Neuronal stem cell (in vitro differentiated cells): Measurements from ENCODE around the gene CDC73. TPM values are rescaled to one million over a fixed set of nuclear protein-coding genes. Genes with fewer than 3 reads are reported as not detected.
A peak's percentile ranks its signal among the peaks of the same experiment; 100 is the strongest.

Experiments used
- DNase-seq: peaks from one replicate; pipeline ENCODE4 v3.0.0-alpha.2; 2013; ENCODE audit warnings: low spot score
- H2AFZ ChIP-seq: one replicate; pipeline ENCODE4 v1.6.1; 2013; ENCODE audit warnings: mild to moderate bottlenecking, low read length, inconsistent platforms
- H2AK5ac ChIP-seq: 2 replicates; pipeline ENCODE4 v1.6.1; 2013; ENCODE audit warnings: low read depth, mild to moderate bottlenecking, inconsistent platforms, low read length, moderate library complexity, mixed read lengths
- H2BK120ac ChIP-seq: 2 replicates; pipeline ENCODE4 v1.6.1; 2013; ENCODE audit warnings: low read depth, mild to moderate bottlenecking, inconsistent platforms, low read length, moderate library complexity, mixed read lengths
- H2BK12ac ChIP-seq: one replicate; pipeline ENCODE4 v1.6.1; 2013; ENCODE audit warnings: low read length, inconsistent platforms
- H2BK15ac ChIP-seq: 2 replicates; pipeline ENCODE4 v1.6.1; 2013; ENCODE audit warnings: mild to moderate bottlenecking, low read length, inconsistent platforms, mixed read lengths
- H2BK5ac ChIP-seq: one replicate; pipeline ENCODE4 v1.6.1; 2013; ENCODE audit warnings: inconsistent platforms, mild to moderate bottlenecking, low read length, moderate library complexity
- H3K14ac ChIP-seq: one replicate; pipeline ENCODE4 v1.6.1; 2013; ENCODE audit warnings: low read length, inconsistent platforms
- H3K18ac ChIP-seq: 2 replicates; pipeline ENCODE4 v1.6.1; 2013; ENCODE audit warnings: low read length, inconsistent platforms
- H3K23ac ChIP-seq: 2 replicates; pipeline ENCODE4 v1.6.1; 2013; ENCODE audit warnings: low read depth, mild to moderate bottlenecking, mixed read lengths, low read length, inconsistent platforms; ENCODE audit not compliant: poor library complexity
- H3K27ac ChIP-seq: replicated peaks from 3 replicates; pipeline ENCODE4 v1.5.1; 2013; ENCODE audit warnings: low read length, inconsistent platforms
- H3K27me3 ChIP-seq, 3 experiments: 2 replicates each; pipeline ENCODE4 v1.6.1; 2013; ENCODE audit warnings: low read length in 3 of 3, mild to moderate bottlenecking in 2 of 3, inconsistent platforms in 1 of 3, low read depth in 1 of 3, mixed read lengths in 1 of 3, moderate library complexity in 1 of 3; ENCODE audit not compliant: control insufficient read depth in 3 of 3, insufficient read depth in 3 of 3
- H3K36me3 ChIP-seq, 2 donors: replicated peaks in 1 of 2; 2 replicates each; pipeline ENCODE4 v1.6.1; 2013; ENCODE audit warnings: low read length in 2 of 2; ENCODE audit not compliant: control insufficient read depth in 2 of 2, insufficient read depth in 2 of 2
- H3K4ac ChIP-seq: 2 replicates; pipeline ENCODE4 v1.6.1; 2013; ENCODE audit warnings: inconsistent platforms, mild to moderate bottlenecking, low read length, moderate library complexity
- H3K4me1 ChIP-seq, 2 donors: 1 replicate in 1 of 2; 2 replicates in 1 of 2; pipeline ENCODE4 v1.6.1; 2013; ENCODE audit warnings: low read length in 2 of 2, low read depth in 1 of 2; ENCODE audit not compliant: control insufficient read depth in 2 of 2, insufficient read depth in 1 of 2
- H3K4me2 ChIP-seq: one replicate; pipeline ENCODE4 v1.6.1; 2013; ENCODE audit warnings: mild to moderate bottlenecking, low read length, inconsistent platforms; ENCODE audit not compliant: insufficient read depth, poor library complexity, severe bottlenecking
- H3K4me3 ChIP-seq, 2 donors: 2 replicates each; pipeline ENCODE4 v1.5.1; 2013; ENCODE audit warnings: low read length in 2 of 2, mild to moderate bottlenecking in 2 of 2, inconsistent platforms in 1 of 2, moderate library complexity in 1 of 2
- H3K79me1 ChIP-seq: one replicate; pipeline ENCODE4 v1.6.1; 2013; ENCODE audit warnings: low read depth, mild to moderate bottlenecking, inconsistent platforms, low read length, moderate library complexity
- H3K9ac ChIP-seq: one replicate; pipeline ENCODE4 v1.6.1; 2013; ENCODE audit warnings: mild to moderate bottlenecking, low read depth, low read length, inconsistent platforms; ENCODE audit not compliant: poor library complexity
- H3K9me3 ChIP-seq, 2 donors: replicated peaks in 1 of 2; 2 replicates each; pipeline versions ENCODE3 to v1.6.1; 2013; ENCODE audit warnings: low read length in 2 of 2, mild to moderate bottlenecking in 2 of 2, inconsistent platforms in 1 of 2, low read depth in 1 of 2, mixed read lengths in 1 of 2, moderate library complexity in 1 of 2; ENCODE audit not compliant: control insufficient read depth in 2 of 2, insufficient read depth in 1 of 2
- H4K8ac ChIP-seq: one replicate; pipeline ENCODE4 v1.6.1; 2013; ENCODE audit warnings: low read depth, mild to moderate bottlenecking, inconsistent platforms, low read length, moderate library complexity
- H4K91ac ChIP-seq: one replicate; pipeline ENCODE4 v1.6.1; 2013; ENCODE audit warnings: low read length, low read depth, mild to moderate bottlenecking, inconsistent platforms; ENCODE audit not compliant: poor library complexity
- WGBS, 2 donors: extraction: QIAGEN DNeasy Blood & Tissue Kit; methylation state at CpG; one replicate each; pipeline ENCODE4 v1.1.7; 2013; ENCODE audit warnings: missing lambda C conversion rate in 2 of 2, mixed read lengths in 1 of 2; ENCODE audit not compliant: insufficient read length in 2 of 2, insufficient replicate concordance in 1 of 2; ENCODE audit errors: extremely low coverage in 2 of 2; 5-methylcytosine and 5-hydroxymethylcytosine counted together
- polyA plus RNA-seq, 2 experiments: library from polyadenylated mRNA; stranded (reverse); fragments of 200-250 nt; gene quantifications; one replicate each; pipeline ENCODE4 v1.2.3, GENCODE V29; 2013

The CDC73 gene
- polyA plus RNA-seq (2013, experiment 1 of 2) = 19.3 TPM
- polyA plus RNA-seq (2013, experiment 2 of 2) = 19.4 TPM

DNA sequence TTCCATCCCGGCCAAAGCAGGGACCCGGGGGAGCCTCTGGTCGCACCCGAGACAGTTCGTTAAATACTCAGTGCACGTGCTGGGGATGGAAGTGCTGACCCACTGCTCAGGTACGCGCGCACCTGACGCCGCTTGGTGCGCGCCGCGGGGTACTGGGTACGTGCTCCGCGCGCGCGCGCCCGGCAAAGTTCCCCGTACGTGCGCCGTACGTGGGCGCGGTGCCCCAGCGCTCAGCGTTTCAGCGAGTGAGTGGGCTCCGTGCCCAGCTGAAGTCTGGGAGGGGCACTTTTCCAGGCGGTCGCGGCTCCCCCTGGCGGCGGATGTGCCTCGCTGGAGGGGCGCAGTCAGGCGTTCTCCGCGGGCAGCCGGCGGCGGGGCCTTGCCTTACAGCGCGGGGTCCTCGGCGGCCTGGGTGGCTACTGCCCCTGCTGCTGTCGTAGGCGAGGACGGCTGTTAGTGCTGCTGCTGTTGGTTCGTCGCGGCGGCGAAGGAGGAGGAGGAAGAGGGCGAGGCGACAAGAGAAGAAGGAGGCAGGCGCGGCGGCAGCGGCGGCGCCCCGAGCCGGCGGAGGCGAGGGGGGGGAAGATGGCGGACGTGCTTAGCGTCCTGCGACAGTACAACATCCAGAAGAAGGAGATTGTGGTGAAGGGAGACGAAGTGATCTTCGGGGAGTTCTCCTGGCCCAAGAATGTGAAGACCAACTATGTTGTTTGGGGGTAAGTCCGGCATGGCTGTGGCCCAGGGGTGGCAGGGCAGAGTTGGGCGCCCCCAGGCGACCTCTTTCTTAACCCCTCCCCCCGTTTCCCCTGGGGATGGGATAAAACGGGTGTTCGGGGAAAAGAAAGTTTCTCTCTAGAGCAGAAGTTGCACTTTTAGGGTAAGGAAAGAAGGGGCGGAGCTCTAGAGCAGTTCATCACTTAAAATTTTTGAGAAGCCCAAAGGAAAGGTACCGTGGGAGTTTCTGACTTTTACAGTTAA lies at the start of gene CDC73:
CDC73 (plus strand) TSS at position 416 of the 978 bp plus-strand sequence; CDS start at position 586, 170 bp downstream.
- Histone ChIP-seq H2BK12ac (no peak within 1 kb of the TSS), H2AK5ac (no peak within 1 kb of the TSS), H2BK15ac (peak within 1 kb of the TSS; percentile 93), H3K27me3 (peaks cover 0 to 5% (median 0%) of the 10 kb centered on the region in 3 experiments), H3K9ac (peak within 1 kb of the TSS; percentile 98), H2AFZ (peak within 1 kb of the TSS; percentile 95), H3K14ac (peak within 1 kb of the TSS; percentile 99), H3K4me3 (peak within 1 kb of the TSS; percentile 96), H2BK5ac (peak within 1 kb of the TSS; percentile 46), H3K23ac (peak within 1 kb of the TSS; percentile 99), H2BK120ac (peak within 1 kb of the TSS; percentile 92), H3K18ac (peak within 1 kb of the TSS; percentile 99), H4K8ac (no peak within 1 kb of the TSS), H3K4me1 (peaks cover 0 to 1% of the 10 kb centered on the region in 2 donors), H3K4ac (peak within 1 kb of the TSS; percentile 85), H4K91ac (peak within 1 kb of the TSS; percentile 85), H3K36me3 (peaks cover 4 to 21% of the 10 kb centered on the region in 2 donors), H3K27ac (peak within 1 kb of the TSS; percentile 98), H3K9me3 (no peaks in the 10 kb centered on the region), H3K79me1 (peaks cover 2% of the 10 kb centered on the region), H3K4me2 (peak within 1 kb of the TSS; percentile 63)
- WGBS, 2 donors = no CpG with 5 or more reads among the region's 85 CpGs
- DNase-seq = peak; percentile 95

DNA sequence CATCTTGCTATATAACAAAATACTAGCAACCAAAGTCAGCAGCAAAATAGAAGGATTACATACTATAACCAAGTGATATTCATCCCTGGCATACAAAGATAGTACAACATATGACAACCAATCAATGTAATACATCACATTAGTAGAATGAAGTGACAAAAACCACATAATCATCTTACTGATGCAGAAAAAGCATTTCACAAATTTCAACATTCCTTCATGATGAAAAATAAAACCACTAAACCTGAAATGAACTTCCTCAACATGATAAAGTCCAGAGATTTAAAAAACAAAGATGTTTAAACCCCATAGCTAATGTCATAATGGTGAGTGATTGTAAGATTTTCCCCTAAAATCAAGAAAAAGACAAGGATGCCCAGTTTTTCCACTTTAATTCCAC lies 43.8 kb upstream of the CDC73 start:
- H2BK120ac ChIP-seq = no peak overlapping the region
- no peak overlapping the region for H4K8ac ChIP-seq
- DNase-seq = no peak
- no peak overlapping the region for H2AFZ ChIP-seq
- H2AK5ac ChIP-seq = no peak overlapping the region
- no peak overlapping the region for H2BK5ac ChIP-seq
- no peak overlapping the region for H3K4ac ChIP-seq
- no peak overlapping the region for H2BK15ac ChIP-seq
- H3K14ac ChIP-seq = no peak overlapping the region
- no peak overlapping the region for H3K4me3 ChIP-seq
- H3K9me3 ChIP-seq = peaks cover 3 to 34% of the 10 kb centered on the region in 2 donors
- no peaks in the 10 kb centered on the region for H3K27me3 ChIP-seq
- H3K4me2 ChIP-seq = no peak overlapping the region
- no peak overlapping the region for H4K91ac ChIP-seq
- H3K18ac ChIP-seq = no peak overlapping the region
- H3K36me3 ChIP-seq = peaks cover 16 to 86% of the 10 kb centered on the region in 2 donors
- no peak overlapping the region for H3K9ac ChIP-seq
- H3K4me1 ChIP-seq = no peaks in the 10 kb centered on the region
- peaks cover 2% of the 10 kb centered on the region for H3K79me1 ChIP-seq
- no peak overlapping the region for H3K23ac ChIP-seq
- H3K27ac ChIP-seq = no peak overlapping the region
- no peak overlapping the region for H2BK12ac ChIP-seq

DNA sequence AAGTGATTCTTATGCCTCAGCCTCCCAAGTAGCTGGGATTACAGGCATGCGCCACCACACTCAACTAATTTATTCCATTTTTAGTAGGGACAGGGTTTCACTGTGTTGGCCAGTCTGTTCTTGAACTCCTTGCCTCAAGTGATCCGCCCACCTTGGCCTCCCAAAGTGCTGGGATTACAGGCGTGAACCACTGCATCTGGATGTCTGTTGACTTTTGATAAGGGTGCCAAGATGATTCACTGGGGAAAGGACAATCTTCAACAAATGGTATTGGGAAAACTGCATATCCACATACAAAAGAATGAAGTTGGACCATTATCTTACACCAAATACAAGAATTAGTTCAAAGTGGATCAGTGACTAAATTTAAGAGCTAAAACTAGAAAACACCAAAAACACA lies 42.6 kb upstream of the CDC73 start:
- H3K4me1 ChIP-seq = no peaks in the 10 kb centered on the region
- DNase-seq = no peak
- peaks cover 3 to 34% of the 10 kb centered on the region in 2 donors for H3K9me3 ChIP-seq
- no peaks in the 10 kb centered on the region for H3K79me1 ChIP-seq
- H2BK5ac ChIP-seq = no peak overlapping the region
- H2BK15ac ChIP-seq = no peak overlapping the region
- H4K8ac ChIP-seq = no peak overlapping the region
- no peak overlapping the region for H4K91ac ChIP-seq
- no peak overlapping the region for H3K18ac ChIP-seq
- no peak overlapping the region for H3K4me3 ChIP-seq
- H3K14ac ChIP-seq = no peak overlapping the region
- WGBS, 2 donors = no CpG with 5 or more reads among the region's 3 CpGs
- H3K23ac ChIP-seq = no peak overlapping the region
- no peak overlapping the region for H2AFZ ChIP-seq
- H3K27ac ChIP-seq = no peak overlapping the region
- no peak overlapping the region for H2BK120ac ChIP-seq
- no peak overlapping the region for H2AK5ac ChIP-seq
- peaks cover 22 to 93% of the 10 kb centered on the region in 2 donors for H3K36me3 ChIP-seq
- H3K4ac ChIP-seq = no peak overlapping the region
- no peak overlapping the region for H2BK12ac ChIP-seq
- no peak overlapping the region for H3K9ac ChIP-seq
- no peaks in the 10 kb centered on the region for H3K27me3 ChIP-seq
- peak overlapping the region; percentile 11 for H3K4me2 ChIP-seq

DNA sequence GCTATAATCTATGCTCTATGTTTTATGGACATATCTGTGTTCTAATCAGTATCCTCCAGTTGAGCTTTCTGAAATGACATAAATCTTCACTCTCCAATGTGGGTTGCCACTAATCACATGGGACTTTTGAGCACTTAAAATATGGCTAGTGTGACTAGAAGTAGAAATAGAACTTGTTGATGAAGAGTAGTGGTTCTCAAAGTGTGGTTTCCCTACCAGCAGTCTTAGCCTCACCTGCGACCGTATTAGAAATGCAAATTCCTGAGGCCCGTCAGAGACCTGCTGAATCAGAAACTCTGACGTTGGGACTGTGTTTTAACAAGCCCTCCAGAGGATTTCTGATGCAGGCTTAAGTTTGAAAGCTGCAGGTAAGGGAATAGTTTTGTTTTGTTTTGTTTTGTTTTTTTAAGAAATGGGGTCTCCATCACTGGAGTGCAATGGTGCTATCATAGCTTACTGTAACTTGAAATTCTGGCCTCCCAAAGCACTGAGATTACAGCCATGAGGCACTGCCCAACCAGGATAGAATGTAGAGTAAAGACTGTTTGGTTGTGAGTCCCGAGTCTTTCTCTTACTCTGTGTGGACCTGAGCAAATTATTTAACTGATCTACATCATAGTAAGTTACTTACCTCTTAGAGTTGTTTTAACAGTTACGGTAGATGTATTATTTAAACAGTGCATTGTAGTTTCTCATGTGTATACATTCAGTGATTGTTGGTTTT lies 38.3 kb upstream of the CDC73 start:
- Histone ChIP-seq H2BK12ac (no peak overlapping the region), H3K9me3 (peaks cover 0 to 11% of the 10 kb centered on the region in 2 donors), H4K8ac (no peak overlapping the region), H4K91ac (no peak overlapping the region), H3K4ac (no peak overlapping the region), H3K27me3 (no peaks in the 10 kb centered on the region), H2AK5ac (no peak overlapping the region), H2BK5ac (no peak overlapping the region), H3K23ac (no peak overlapping the region), H3K4me1 (no peaks in the 10 kb centered on the region), H2BK120ac (no peak overlapping the region), H2AFZ (no peak overlapping the region), H3K27ac (no peak overlapping the region), H3K9ac (no peak overlapping the region), H3K4me3 (no peak overlapping the region), H2BK15ac (no peak overlapping the region), H3K4me2 (no peak overlapping the region), H3K79me1 (no peaks in the 10 kb centered on the region), H3K36me3 (peaks cover 19 to 100% of the 10 kb centered on the region in 2 donors), H3K18ac (no peak overlapping the region), H3K14ac (no peak overlapping the region)
- no peak for DNase-seq
- WGBS, 2 donors = no CpG with 5 or more reads among the region's 6 CpGs
